Activated CD4-positive, alpha-beta T cell treated with anti-CD3 and anti-CD28 coated beads for 48 hours (primary cell): ENCODE measurements around the gene ACHE.

Experiments
- DNase-seq: peaks from one replicate; pipeline ENCODE4 v3.0.0-alpha.2; 2020

Gene ACHE

GRCh38 chr7:100884736-100885439 is 10.8 kb downstream of the ACHE start:
- DNase-seq = no peak

DNA sequence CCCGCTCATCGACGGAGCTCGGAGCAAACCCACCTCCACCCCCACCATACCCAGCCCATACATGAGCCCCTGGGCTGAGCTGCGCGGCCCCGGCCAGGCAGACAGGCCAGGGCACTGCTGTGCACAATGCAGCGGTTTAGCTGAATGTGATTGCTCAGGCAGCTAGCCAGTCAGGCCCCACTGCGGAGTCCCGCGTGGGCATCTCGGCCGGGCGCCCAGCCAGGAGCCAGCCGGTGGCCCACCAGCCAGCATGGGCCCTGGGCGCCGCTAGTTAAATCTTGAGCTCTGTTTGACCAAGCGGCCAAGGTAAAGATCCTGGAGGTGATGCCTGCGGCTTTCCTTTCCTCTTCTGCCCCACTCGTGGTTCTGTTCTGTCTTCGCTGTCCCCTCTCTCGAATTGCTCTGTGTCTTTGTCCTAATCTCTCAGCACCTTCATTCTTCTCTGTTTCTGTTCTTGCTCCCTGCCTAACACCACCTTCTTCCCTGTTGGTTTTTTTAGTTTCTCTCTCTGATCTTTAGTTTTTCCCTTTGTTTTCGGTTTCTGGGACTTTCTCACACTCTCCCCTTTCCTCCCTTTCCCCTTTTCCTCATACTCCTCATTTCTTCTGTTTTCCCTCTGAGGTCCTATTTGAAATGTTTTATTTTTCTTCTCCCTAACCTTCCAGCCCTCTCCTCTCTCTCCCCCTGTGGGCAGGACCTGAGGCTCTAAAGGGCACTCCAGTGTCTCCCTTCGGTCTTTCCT is 12.7 kb downstream of the ACHE start:
- no peak for DNase-seq

- no peak for DNase-seq
These were observed 13.5 kb downstream of the ACHE start for GRCh38 chr7:100882201-100882600.

DNA sequence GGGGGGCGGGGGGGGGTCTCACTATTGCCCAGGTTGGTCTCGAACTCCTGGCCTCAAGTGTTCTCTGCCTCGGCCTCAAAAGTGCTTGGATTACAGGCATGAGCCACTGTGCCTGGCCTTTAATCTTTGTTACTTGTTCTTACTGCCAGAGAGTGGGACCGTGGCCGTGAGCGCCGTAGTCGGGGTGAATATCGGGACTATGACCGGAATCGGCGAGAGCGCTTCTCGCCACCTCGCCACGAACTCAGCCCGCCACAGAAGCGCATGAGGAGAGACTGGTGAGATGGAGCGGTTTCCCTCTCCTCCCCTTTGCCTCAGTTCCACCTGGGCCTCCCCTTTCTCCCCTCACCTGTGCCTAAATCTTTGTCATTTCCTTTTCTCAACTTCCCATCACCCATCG is 14.6 kb downstream of the ACHE start:
- DNase-seq = no peak

DNA sequence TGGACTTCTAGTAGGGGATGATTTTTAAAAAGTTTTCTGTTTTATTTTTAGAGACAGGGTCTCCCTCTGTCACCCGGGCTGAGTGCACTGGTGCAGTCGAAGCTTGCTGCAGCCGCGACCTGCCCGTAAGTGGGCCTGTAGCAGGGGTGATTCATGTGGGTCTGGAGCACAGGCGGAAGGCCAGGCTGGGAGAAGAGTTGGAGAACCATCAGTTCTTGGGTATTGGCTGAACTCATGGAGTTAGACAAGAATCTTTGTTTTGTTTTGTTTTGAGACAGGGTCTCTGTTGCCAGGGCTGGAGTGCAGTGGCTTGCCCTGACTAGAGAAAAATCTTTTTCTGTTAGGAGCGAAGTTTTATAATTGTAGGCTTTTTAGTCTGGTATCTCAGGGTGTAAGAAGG is 15.0 kb downstream of the ACHE start:
- DNase-seq = no peak

DNA sequence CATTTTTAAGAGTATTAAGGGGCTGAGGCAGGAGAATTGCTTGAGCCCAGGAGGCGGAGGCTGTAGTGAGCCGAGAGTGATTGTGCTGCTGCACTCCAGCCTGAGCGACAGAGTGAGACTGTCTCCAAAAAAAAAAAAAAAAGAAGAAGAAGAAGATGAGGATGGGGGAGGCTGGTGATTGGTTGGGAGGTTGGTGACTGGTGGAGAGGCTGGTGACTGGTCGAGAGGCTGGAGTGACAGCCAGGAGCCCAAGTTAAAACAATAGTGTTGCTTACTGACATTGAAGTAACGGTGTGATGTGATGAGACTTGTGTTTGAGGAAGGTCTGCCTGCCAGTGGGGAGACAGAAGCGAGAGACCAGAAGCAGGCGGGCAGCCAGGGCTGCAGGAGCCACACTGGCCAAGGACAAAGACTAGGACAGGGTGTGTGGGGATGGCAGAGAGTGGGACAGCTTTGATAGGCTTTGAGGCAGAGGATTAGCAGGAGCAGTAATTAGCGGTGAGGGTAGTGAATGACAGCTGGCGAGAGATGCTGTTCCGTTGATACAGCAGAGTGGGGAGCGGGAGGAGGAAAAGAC is 15.9 kb downstream of the ACHE start:
- no peak for DNase-seq

- DNase-seq = no peak
These were observed 17.0 kb downstream of the ACHE start for GRCh38 chr7:100878685-100879084.

DNA sequence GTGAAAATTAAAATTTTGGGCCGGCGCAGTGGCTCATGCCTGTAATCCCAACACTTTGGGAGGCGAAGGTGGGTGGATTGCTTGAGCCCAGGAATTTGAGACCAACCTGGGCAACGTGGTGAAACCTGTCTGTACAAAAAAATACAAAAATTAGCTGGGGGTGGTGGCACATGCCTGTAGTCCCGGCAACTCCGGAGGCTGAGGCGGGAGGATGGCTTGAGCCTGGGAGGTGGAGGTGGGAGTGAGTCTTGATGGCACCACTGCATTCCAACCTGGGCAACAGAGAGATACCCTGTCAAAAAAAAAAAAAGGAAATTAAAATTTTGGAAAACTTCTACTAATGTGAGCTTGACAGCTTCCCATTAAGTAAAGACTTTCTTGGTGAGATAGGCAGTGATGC is 17.7 kb downstream of the ACHE start:
- DNase-seq = no peak

DNA sequence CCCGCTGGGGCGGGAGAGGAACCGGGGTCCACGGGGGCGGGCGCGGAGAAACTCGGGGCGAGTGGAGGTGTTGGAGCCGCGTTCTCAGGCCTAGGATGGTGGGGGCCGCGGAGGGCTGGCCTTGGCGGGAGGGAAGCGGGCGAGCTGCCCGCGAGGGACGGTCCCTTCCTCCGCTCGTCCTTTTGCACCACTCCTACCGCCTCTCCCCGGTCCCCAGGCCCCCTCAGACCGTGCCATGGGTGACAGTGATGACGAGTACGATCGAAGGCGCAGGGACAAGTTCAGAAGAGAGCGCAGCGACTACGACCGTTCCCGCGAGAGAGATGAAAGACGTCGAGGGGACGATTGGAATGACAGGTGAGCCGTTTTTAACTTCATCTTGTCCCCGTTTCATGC is 20.3 kb downstream of the ACHE start:
- peak; percentile 65 for DNase-seq

DNA sequence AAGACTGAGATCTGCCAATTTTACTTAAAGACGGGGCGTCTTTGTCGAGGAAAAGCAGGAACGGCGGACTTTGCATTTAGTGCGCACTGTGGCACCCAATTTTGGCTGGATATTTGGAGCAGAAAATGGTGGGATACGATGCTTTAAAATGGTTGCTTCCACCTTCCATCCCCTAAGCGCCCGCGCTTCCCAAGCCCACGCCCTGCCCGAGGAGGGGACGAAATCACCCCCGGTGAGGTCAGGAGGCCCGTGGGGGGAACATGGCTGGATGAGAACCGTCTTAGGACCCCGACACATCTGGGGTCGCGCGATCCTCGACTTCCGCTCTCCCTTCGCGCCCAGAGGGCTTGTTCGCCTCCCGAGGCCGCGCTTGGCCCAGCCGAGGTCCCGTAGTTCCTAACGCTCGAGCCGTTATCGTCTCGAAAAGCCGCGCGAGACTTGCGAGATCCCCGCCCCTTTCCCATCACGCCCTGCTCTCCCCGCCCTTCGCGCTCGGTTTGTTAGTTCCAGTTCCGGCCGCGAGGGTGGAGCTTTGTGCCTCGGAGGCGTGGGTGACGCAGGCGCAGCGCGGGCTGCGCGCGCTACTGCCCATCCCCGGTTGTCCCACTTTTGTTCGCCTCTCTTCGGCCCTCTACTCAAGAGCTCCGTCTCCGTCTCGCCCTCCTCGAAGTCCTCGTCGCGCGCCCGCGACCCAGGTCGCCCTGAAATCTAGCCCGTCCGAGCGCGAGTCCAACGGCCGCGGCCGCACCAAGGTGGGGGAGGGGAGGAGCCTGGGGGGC is 20.9 kb downstream of the ACHE start, which contains the start of gene SRRT:
Gene SRRT, plus strand, starts transcription at position 527 of the 779 bp plus-strand sequence. CDS start 488 bp downstream, outside the sequence.
- peak; percentile 99 for DNase-seq

DNA sequence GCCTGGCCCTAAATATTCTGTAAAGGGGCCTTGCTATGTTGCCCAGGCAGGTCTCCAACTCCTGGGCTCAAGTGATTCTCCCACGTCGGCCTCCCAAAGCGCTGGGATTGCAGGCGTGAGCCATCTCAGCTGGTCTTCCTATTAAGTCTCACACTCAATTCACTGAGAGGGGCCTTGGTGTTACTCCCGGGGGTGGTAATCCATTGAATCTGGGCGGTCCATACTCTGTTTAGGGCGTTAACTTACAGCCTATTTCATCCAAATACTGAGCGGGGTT is 21.4 kb downstream of the ACHE start:
- DNase-seq = no peak

- no peak for DNase-seq
These were observed 21.9 kb downstream of the ACHE start for GRCh38 chr7:100873599-100874299.

DNA sequence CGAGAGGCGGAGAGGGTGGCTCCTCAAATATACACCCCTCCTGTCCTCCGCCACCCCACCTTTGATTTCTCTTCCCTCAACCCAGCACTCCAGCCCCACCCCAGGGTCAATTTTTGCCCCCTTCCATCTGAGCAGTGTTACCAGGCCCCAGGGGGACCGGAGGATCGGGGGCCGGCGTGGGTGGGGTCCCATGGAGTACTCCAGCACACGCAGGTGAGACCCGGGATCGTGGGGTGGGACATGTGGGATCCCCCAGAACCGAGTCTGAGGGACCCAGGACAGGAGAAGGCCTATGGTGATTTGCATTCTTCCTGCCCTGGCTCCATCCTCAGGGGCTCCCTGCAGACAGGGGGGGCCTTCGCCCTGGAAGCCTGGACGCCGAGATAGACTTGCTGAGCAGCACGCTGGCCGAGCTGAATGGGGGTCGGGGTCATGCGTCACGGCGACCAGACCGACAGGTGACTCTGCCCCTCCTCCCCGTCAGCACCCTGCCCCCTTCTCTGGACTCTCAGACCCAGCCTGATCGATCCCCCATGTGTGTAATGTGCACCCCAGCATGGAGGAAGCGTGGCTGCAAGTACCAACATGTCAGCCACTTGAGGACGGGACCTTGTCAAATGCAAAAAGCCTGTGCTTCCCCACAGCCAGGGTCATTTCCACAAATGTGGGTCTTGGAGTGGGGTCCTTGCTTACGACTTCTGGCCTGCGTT is 27.8 kb downstream of the ACHE start:
- DNase-seq = no peak

- peak; percentile 78 for DNase-seq
These were observed 28.5 kb downstream of the ACHE start, which contains the start of gene TRIP6 for GRCh38 chr7:100867040-100867775. Gene TRIP6 (plus strand): TSS chr7:100867387. CDS start chr7:100867498, 111 bp downstream.

DNA sequence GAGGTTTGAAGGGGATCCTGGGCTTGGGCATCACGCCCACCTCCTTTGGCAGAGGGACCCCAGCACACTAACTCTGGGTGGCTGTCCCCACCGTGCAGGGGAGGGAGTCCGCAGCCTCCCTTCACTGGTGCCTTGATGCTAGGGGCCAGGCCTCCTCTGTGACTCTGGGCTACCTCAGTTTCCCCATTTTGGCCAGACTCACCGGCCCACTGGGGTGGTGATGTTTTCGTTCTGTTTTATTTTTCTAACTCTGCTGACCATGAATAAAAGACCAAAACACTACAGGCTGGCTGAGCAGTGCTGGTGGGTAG is 29.0 kb downstream of the ACHE start:
- DNase-seq = no peak

DNA sequence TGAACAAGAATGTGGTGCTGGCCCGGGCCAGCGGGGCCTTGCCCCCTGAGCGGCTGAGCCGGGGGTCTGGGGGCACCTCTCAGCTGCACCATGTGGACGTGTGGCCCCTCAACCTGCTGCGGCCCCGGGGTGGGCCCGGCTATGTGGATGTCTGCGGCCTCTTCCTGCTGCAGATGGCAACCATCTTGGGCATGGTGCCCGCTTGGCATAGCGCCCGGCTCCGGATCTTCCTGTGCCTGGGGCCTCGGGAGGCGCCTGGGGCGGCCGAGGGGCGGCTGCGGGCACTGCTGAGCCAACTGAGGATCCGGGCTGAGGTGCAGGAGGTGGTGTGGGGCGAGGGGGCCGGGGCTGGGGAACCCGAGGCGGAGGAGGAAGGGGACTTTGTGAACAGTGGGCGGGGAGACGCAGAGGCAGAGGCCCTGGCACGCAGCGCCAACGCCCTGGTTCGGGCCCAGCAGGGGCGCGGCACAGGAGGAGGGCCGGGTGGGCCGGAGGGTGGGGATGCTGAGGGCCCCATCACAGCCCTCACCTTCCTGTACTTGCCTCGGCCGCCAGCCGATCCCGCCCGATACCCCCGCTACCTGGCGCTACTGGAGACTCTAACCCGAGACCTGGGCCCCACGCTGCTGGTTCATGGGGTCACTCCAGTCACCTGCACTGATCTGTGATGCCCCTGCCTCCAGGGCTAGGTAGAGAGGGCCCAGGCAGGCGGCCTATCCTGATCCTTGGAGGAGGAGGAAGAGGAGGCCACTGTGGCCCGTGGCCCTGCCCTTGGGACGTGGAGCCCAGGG is 29.6 kb downstream of the ACHE start:
- DNase-seq = peak; percentile 56

GRCh38 chr7:100865372-100865911 is 30.2 kb downstream of the ACHE start:
- no peak for DNase-seq

- DNase-seq = no peak
These were observed 31.3 kb downstream of the ACHE start for GRCh38 chr7:100864263-100864845.

DNA sequence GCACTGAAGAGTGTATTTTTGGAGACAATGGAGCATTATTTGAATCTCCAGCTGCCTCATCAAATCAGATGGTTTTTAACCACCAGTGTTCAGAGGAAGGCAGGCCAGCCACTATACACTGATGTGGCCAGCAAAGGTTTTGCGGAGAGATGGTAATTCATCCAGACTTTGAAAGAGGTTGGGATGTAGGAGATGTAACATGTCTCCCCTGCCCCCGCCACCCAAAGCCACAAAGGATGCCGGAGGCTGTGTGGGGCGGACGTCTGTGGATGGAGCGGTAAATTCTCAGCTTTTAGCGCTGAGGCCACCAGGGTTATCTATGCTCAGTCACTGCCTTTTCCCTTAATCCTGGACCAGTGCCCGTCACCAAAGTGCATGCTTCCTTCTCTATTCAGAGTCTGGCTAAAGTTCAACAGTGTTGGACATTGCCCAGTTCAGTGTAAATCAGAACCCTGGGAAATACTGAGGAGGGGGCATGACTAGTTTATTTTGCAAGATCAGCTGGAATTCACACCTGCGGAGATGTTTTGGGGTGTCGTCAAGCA is 32.2 kb downstream of the ACHE start:
- DNase-seq = no peak

- DNase-seq = no peak
These were observed 34.1 kb downstream of the ACHE start for GRCh38 chr7:100861616-100861985.
